ENCODE measurements around the gene VWA5B2. TPM values are rescaled to one million over a fixed set of nuclear protein-coding genes. Genes with fewer than 3 reads are reported as not detected.

VWA5B2 gene
- total and polyA plus RNA-seq, 11 donors: 0.11 TPM; not detected in 10

GRCh38 chr3:184259878-184260723, 30.7 kb downstream of the VWA5B2 start:
- H3K9me3 ChIP-seq: no peaks in the 10 kb centered on the region
- H3K4me1 ChIP-seq: peaks cover 8 to 35% (median 22%) of the 10 kb centered on the region in 12 donors
- 1 to 3% (median 1%) methylated on average over 30 to 91 of the region's 91 CpGs for WGBS, 4 donors
- TF ChIP-seq CTCF (IDR thresholded peaks at IDR 0.05) (no peak), POLR2A (IDR thresholded peaks at IDR 0.05) (no peak)
- intact Hi-C loops (cut with DNase I): loop anchor here in 3 of 10 donors (10.0 kb wide), 2 partner anchors 215 to 365 kb away; no protein-coding TSS in a partner anchor
- ATAC-seq (peak in 3 of 4 donors; percentile 60 to 79 (median 75)), DNase-seq (peak in 3 of 5 donors; percentile 35 to 48 (median 36))
- peak overlapping the region in 9 of 12 donors; percentile 16 to 59 (median 53) for H3K4me3 ChIP-seq
- H3K27me3 ChIP-seq: peaks cover 8 to 63% (median 43%) of the 10 kb centered on the region in 9 donors
- no peak overlapping the region for H3K27ac ChIP-seq
- no peaks in the 10 kb centered on the region for H3K36me3 ChIP-seq

GRCh38 chr3:184260724-184261269, 31.4 kb downstream of the VWA5B2 start:
- TF ChIP-seq CTCF (IDR thresholded peaks at IDR 0.05) (no peak), POLR2A (IDR thresholded peaks at IDR 0.05) (no peak)
- ATAC-seq: no peak
- no peaks in the 10 kb centered on the region for H3K36me3 ChIP-seq
- peaks cover 8 to 70% (median 50%) of the 10 kb centered on the region in 9 donors for H3K27me3 ChIP-seq
- no peak for DNase-seq
- no peak overlapping the region for H3K27ac ChIP-seq
- WGBS, 4 donors: 1 to 2% (median 1%) methylated on average over 16 to 49 of the region's 49 CpGs
- H3K4me3 ChIP-seq: peak overlapping the region; percentile 10 to 59 (median 50)
- H3K4me1 ChIP-seq: peaks cover 8 to 35% (median 22%) of the 10 kb centered on the region in 12 donors
- no peaks in the 10 kb centered on the region for H3K9me3 ChIP-seq
- intact Hi-C loops (cut with DNase I): loop anchor here in 1 of 10 donors (10.0 kb wide), 1 partner anchor 216 kb away; no protein-coding TSS in a partner anchor

- H3K27me3 ChIP-seq: peaks cover 8 to 73% (median 50%) of the 10 kb centered on the region in 9 donors
- intact Hi-C loops (cut with DNase I): loop anchor here in 1 of 10 donors (10.0 kb wide), 1 partner anchor 217 kb away; no protein-coding TSS in a partner anchor
- H3K4me3 ChIP-seq: peak within 1 kb of the TSS; percentile 10 to 59 (median 50)
- 0 to 1% (median 0%) methylated on average over 2 to 67 of the region's 67 CpGs for WGBS, 4 donors
- DNase-seq (peak in 4 of 5 donors; percentile 45 to 77 (median 56)), ATAC-seq (peak; percentile 18 to 74 (median 70))
- no peaks in the 10 kb centered on the region for H3K36me3 ChIP-seq
- no peaks in the 10 kb centered on the region for H3K9me3 ChIP-seq
- H3K4me1 ChIP-seq: peaks cover 8 to 35% (median 22%) of the 10 kb centered on the region in 12 donors
- H3K27ac ChIP-seq: no peak within 1 kb of the TSS
- TF ChIP-seq POLR2A (IDR thresholded peaks at IDR 0.05) (no peak), CTCF (IDR thresholded peaks at IDR 0.05) (no peak)
These were observed 32.0 kb downstream of the VWA5B2 start, which contains the start of gene CAMK2N2 for GRCh38 chr3:184261270-184261853. CAMK2N2 (minus strand) TSS chr3:184261553; CDS start chr3:184261285, 268 bp downstream.
